Activated T-cell treated with anti-CD3 and anti-CD28 coated beads, Interleukin-2, amount 50 U/mL, for 4 hours (primary cell): ENCODE data around the gene CEP112. TPM values are rescaled to one million over a fixed set of nuclear protein-coding genes. Genes with fewer than 3 reads are reported as not detected.

Experiments
- total RNA-seq, 3 donors: library from RNA; stranded (reverse); gene quantifications; one replicate each; pipeline ENCODE4 v1.2.1, GENCODE V29; 2021

CEP112 gene
- total RNA-seq, 3 donors from 2014 or later, result 0.71 to 1.5 (median 0.95) TPM

Other genes starting within 250 kb of the CEP112 start
- 1 to 10 TPM in 1 of 3 donors, under 1 TPM in 2; 0.73 to 1.3 (median 0.76) TPM for gene APOH, start 37.3 kb upstream of the CEP112 start, total RNA-seq
- gene PRKCA, start 110.5 kb upstream of the CEP112 start, total RNA-seq, result 100 to 1,000 TPM in 1 of 3 donors, 10 to 100 TPM in 2; 79.4 to 114 (median 95.3) TPM